Stimulated activated CD4-positive, alpha-beta T cell treated with anti-CD3 and anti-CD28 coated beads, Interleukin-2, amount 100 ng/mL, for 24 hours (primary cell): ENCODE measurements around the gene FASTK.

Source experiments
- DNase-seq, 2 donors: peaks; one replicate each; pipeline ENCODE4 v3.0.0-alpha.2; 2020

Gene FASTK

GRCh38 chr7:151062399-151063211, 18.0 kb downstream of the FASTK start:
- DNase-seq = no peak

DNA sequence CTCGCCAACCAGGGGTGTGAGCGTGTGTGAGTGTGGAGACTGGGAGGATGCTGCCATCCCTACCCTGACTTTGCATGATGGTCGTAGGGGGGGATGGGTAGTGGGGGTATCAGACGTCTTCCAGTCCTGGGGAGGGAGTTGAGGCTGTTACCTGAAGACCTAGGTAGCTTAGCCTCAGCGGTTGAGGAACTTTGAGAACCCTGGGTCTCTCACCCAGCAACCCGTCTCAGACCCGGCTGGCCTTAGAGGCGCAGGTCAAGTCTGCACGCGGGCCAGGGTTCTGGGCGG, 18.6 kb downstream of the FASTK start:
- DNase-seq = no peak

GRCh38 chr7:151061213-151062110, 19.1 kb downstream of the FASTK start:
- no peak for DNase-seq

- DNase-seq = peak in 1 of 2 donors; percentile 30
These were observed 20.0 kb downstream of the FASTK start for GRCh38 chr7:151060416-151061212.

DNA sequence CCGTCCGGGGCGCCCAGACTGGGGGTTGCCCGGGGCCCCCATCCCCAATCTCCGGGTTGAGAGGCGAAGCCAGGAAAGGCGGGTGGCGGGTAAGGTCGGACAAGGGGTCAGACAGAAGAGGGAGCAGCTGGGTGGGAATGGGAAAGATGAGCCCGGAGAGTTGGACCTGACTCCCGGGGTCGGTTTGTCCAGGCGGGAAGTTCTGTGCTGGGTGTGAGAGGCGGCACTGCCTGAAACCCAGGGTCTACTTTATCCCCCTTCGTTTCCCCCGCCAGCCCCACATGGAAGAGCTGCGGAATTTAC, 20.5 kb downstream of the FASTK start:
- no peak for DNase-seq

DNA sequence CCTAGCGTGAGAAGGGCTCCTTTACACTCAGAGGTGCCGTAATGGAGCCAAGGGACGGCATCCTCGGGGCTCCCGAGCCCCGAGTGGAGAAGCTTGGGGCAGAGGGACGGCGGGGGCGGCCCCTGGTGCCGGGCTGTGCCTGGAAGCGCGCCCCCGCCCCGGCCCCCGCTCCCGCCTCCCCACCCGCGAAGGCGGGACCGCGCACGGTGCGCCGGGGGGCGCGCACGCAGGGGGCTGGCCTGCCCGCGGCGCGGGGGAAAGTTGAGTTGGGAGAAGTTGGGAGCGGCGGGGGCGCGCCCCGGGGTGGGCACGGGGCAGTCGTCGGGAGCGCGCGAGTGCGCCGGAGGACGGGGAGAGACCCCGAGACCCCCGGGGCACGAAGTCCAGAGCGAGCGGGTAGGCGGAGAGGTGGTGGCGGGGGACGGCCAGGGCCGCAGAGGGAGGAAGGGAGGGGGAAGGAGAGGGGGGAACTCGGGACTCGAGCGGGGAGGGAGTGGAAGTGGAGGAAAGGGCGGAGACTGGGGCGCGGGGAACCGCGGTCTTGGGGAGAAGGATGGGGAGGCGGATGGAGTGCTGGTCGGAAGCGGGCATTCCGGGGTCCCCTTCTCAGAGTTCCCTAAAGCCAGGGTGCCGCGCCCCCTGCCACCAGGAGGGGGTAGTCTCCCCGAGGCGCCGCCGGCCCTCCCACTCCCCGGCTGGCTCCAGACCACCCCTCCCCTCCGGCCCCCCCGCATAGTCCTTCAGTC, 21.1 kb downstream of the FASTK start, which contains the start of gene SLC4A2:
SLC4A2 (plus strand) TSS at position 223 of the 746 bp plus-strand sequence. CDS start 2,399 bp downstream, outside the sequence.
- DNase-seq = peak; percentile 76 to 79

- peak in 1 of 2 donors; percentile 29 for DNase-seq
These were observed 21.7 kb downstream of the FASTK start for GRCh38 chr7:151058781-151059366.

GRCh38 chr7:151057989-151058780, 22.4 kb downstream of the FASTK start:
- peak; percentile 96 to 97 for DNase-seq

DNA sequence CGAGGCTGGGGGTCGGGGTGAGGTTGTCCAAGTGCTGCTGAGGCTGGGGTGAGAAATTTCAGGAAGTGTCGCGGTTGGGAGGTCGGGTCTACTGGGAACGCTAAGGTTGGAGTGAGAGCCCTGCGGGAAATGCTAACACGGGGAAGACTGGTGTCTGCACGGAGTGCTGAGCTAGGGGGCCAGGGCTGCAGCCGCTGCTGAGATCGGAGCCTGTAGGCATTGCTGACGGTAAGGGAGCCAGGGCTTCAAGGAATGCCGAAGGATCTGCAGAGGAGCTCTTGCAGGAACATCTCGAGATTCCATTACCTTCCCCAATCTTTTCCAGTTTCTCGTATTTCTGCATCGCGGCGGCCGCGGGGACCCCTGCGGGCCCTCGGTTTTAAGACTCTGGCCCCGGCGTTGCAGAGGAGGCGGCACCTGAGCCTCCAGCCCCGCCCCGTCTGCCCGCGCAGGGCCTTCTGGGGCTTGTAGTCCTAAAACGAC, 23.1 kb downstream of the FASTK start, which contains the start of gene CDK5:
CDK5 (minus strand) TSS at position 392 of the 483 bp plus-strand sequence; CDS start at position 343, 49 bp downstream.
- DNase-seq = no peak

- DNase-seq = no peak
These were observed 23.7 kb downstream of the FASTK start for GRCh38 chr7:151056666-151057505.

DNA sequence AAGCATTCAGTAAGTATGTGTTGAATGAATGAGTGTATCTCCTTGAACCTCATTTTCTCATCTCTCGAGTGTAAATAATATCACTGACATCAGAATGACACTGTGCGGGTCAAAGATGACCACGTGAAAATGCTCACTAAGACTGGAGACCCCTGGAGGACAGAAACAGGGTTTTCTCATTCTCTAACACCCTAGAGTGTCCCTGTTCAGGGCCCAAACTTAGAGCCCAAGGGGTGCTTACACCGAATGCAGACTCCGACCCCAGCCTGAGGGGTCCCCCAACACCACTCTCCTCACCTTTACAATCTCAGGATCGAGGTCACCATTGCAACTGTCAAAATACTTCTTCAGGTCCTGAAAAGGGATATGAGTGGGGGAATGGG, 24.3 kb downstream of the FASTK start:
- DNase-seq = no peak

DNA sequence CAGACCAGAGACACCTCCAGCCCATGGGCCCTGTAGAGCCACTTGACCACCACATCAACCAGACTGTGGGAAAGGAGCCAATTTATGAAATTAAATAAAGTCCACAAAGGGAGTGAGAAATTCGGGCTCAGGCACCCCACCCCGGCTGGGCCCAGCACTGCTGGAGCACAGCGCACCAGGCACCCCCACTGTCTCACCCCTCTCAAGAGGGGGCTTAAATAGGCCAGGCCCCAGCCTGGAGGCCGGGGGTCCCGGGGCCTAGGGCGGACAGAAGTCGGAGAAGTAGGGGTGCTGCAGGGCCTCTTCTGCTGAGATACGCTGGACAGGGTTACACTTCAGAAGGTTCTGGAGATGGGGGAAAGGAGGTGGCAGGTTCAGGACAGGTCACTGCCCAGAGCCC, 26.9 kb downstream of the FASTK start:
- no peak for DNase-seq

- no peak for DNase-seq
These were observed 27.5 kb downstream of the FASTK start for GRCh38 chr7:151053096-151053495.

- DNase-seq = peak; percentile 64 to 66
These were observed 29.5 kb downstream of the FASTK start for GRCh38 chr7:151051108-151051507.

DNA sequence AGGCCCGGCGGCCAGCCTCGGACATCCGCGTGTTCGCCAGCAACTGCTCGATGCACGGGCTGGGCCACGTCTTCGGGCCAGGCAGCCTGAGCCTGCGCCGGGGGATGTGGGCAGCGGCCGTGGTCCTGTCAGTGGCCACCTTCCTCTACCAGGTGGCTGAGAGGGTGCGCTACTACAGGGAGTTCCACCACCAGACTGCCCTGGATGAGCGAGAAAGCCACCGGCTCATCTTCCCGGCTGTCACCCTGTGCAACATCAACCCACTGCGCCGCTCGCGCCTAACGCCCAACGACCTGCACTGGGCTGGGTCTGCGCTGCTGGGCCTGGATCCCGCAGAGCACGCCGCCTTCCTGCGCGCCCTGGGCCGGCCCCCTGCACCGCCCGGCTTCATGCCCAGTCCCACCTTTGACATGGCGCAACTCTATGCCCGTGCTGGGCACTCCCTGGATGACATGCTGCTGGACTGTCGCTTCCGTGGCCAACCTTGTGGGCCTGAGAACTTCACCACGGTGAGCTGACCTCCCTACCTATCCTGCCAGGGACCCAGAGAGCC, 31.6 kb downstream of the FASTK start:
- DNase-seq = no peak

- DNase-seq = no peak
These were observed 32.4 kb downstream of the FASTK start, which contains the start of gene ASIC3 for GRCh38 chr7:151047976-151048815. ASIC3 (plus strand) TSS chr7:151048531; CDS start chr7:151048886, 355 bp downstream.

DNA sequence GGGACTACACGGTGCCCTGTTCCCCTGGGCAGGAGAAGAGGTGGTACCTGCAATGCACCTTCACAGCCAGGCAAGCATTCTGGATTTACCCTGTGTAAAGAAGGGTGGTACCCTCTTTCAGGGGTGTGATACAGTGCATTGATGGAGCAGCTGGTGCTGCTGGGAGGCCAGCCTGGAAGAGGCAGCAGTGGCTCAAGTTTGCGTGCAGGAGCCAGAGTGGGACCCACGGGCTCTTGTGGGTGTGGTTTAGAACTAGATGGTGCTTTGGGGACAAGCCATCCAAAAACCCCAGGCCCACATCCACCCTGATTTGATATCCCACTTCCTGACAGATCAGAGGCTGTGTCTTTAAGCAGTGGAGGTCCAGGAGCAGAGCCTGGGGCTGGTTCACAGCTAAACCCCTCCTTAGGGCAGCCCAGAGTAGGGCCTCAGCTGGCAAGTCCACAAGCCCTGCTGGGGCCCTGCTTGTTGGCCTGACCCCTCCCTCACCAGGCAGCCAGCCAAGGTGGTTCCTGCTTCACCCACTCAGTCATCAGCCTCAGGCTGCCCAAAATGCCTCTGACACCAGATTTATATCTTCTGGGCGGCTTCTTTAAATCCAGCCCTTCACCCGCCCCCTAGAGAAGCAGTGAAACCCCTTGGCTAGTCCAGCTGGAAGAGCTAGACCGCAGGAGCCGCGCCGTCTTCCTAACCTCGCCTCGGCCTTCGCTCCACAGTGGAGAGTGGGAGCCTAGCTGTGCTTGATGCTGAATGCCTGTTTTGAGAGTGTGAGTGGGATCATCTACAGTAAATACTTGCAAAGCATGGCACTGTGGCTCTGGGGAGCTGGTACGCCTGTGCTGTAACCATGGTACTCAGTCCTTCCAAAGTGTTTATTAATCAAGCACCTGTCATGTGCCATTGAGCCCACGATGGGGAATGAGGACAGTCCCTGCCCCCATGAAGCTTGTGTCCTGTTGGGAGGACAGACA, 33.7 kb downstream of the FASTK start:
- no peak for DNase-seq
